HEK293 (cell line): ENCODE results near the gene PNPLA2.

Source experiments
- CTCF ChIP-seq: fragments of 450-650 bp; formaldehyde crosslinking; IDR thresholded peaks from 2 replicates; pipeline ENCODE4 v1.5.1; 2016; ENCODE audit warnings: missing biosample characterization, missing genetic modification characterization
- GLI4 ChIP-seq: fragments of 450-650 bp; formaldehyde crosslinking; IDR thresholded peaks from 2 replicates; pipeline ENCODE4 v1.5.1; 2016; ENCODE audit warnings: missing biosample characterization, missing genetic modification characterization
- KLF16 ChIP-seq: fragments of 450-650 bp; formaldehyde crosslinking; IDR thresholded peaks from 2 replicates; pipeline ENCODE4 v1.5.1; 2017; ENCODE audit warnings: missing biosample characterization, missing genetic modification characterization
- ZBTB11 ChIP-seq: fragments of 450-650 bp; formaldehyde crosslinking; conservative IDR thresholded peaks from 2 replicates; pipeline ENCODE4 v1.5.1; 2016; ENCODE audit warnings: low read depth, missing biosample characterization, missing genetic modification characterization
- ZNF16 ChIP-seq: fragments of 450-650 bp; formaldehyde crosslinking; IDR thresholded peaks from 2 replicates; pipeline ENCODE4 v1.5.1; 2016; ENCODE audit warnings: low read depth, missing biosample characterization, missing genetic modification characterization
- ZNF184 ChIP-seq: fragments of 450-650 bp; IDR thresholded peaks from 2 replicates; pipeline ENCODE4 v1.5.1; 2018; ENCODE audit warnings: missing biosample characterization, mild to moderate bottlenecking, missing genetic modification characterization
- ZNF324 ChIP-seq: fragments of 450-650 bp; formaldehyde crosslinking; IDR thresholded peaks from 2 replicates; pipeline ENCODE4 v1.5.1; 2016; ENCODE audit warnings: missing biosample characterization, missing genetic modification characterization
- ZNF37A ChIP-seq: fragments of 450-650 bp; IDR thresholded peaks from 2 replicates; pipeline ENCODE4 v1.5.1; 2018; ENCODE audit warnings: missing biosample characterization, missing genetic modification characterization
- ZNF416 ChIP-seq: fragments of 450-650 bp; formaldehyde crosslinking; IDR thresholded peaks from 2 replicates; pipeline ENCODE4 v1.5.1; 2016; ENCODE audit warnings: missing biosample characterization, missing genetic modification characterization
- ZNF521 ChIP-seq: fragments of 450-650 bp; formaldehyde crosslinking; IDR thresholded peaks from 2 replicates; pipeline ENCODE4 v1.5.1; 2017; ENCODE audit warnings: missing biosample characterization, mild to moderate bottlenecking, missing genetic modification characterization
- ZNF660 ChIP-seq: fragments of 450-650 bp; IDR thresholded peaks from 2 replicates; pipeline ENCODE4 v1.5.1; 2018; ENCODE audit warnings: missing biosample characterization, mild to moderate bottlenecking, missing genetic modification characterization
- ZNF704 ChIP-seq: fragments of 450-650 bp; formaldehyde crosslinking; IDR thresholded peaks from 2 replicates; pipeline ENCODE4 v1.5.1; 2016; ENCODE audit warnings: missing biosample characterization, missing genetic modification characterization
- ZNF792 ChIP-seq: fragments of 450-650 bp; formaldehyde crosslinking; IDR thresholded peaks from 2 replicates; pipeline ENCODE4 v1.5.1; 2016; ENCODE audit warnings: missing biosample characterization, missing genetic modification characterization

GRCh38 chr11:858762-859339, 40.1 kb downstream of the PNPLA2 start:
- TF ChIP-seq ZNF704 (tag by site-specific recombination) (no peak), ZNF184 (tag by site-specific recombination) (no peak), ZBTB11 (tag by site-specific recombination) (no peak), ZNF521 (no peak), ZNF660 (no peak), ZNF324 (tag by site-specific recombination) (no peak), ZNF792 (tag by site-specific recombination) (no peak), ZNF416 (tag by site-specific recombination) (no peak), CTCF (no peak), KLF16 (tag by site-specific recombination) (no peak), GLI4 (no peak), ZNF16 (tag by site-specific recombination) (no peak), ZNF37A (no peak)
